GM23248 (cell line): ENCODE measurements around the gene LRRC63.

Experiments
- EZH2 ChIP-seq: fragments of 200-600 bp; sonication (generic); IDR thresholded peaks from 2 replicates; pipeline ENCODE4 v1.6.1; 2018; ENCODE audit warnings: antibody characterized with exemption, mild to moderate bottlenecking; ENCODE audit not compliant: insufficient read depth, poor library complexity, severe bottlenecking
- EZH2phosphoT487 ChIP-seq: fragments of 200-600 bp; sonication (generic); IDR thresholded peaks from 2 replicates; pipeline ENCODE4 v1.6.1; 2018; ENCODE audit warnings: antibody characterized with exemption, moderate library complexity, mild to moderate bottlenecking, low read depth; ENCODE audit not compliant: insufficient read depth

GRCh38 chr13:46166947-46167610 lies 44.6 kb upstream of the LRRC63 start:
- TF ChIP-seq EZH2 (no peak), EZH2phosphoT487 (no peak)
